Neural cell (in vitro differentiated cells): ENCODE results near the gene ZNF625. TPM values are rescaled to one million over a fixed set of nuclear protein-coding genes. Genes with fewer than 3 reads are reported as not detected.

Experiments used
- H2AFZ ChIP-seq: fragments of 200-600, 300-800 bp; sonication (generic), shearing (Covaris generic); 2 replicates; pipeline ENCODE4 v1.6.0; 2014; ENCODE audit warnings: low read depth, mild to moderate bottlenecking, antibody characterized with exemption, low read length, moderate library complexity
- H3F3A ChIP-seq: fragments of 200-600 bp; shearing (Covaris generic); 2 replicates; pipeline ENCODE4 v1.6.1; 2016; ENCODE audit warnings: mild to moderate bottlenecking, moderate library complexity, mixed read lengths, antibody characterized with exemption, low read length; ENCODE audit not compliant: insufficient read depth, poor library complexity, severe bottlenecking
- H3K27ac ChIP-seq: fragments of 200-600, 300-800 bp; sonication (generic), shearing (Covaris generic); 2 replicates; pipeline ENCODE4 v1.5.1; 2014; ENCODE audit warnings: mild to moderate bottlenecking, low read length, moderate library complexity
- H3K27me3 ChIP-seq: fragments of 300-800, 200-600 bp; sonication (generic), shearing (Covaris generic); 2 replicates; pipeline ENCODE4 v1.6.0; 2014; ENCODE audit warnings: mild to moderate bottlenecking, low read depth, low read length, moderate library complexity; ENCODE audit not compliant: insufficient read depth
- H3K36me3 ChIP-seq: fragments of 300-800, 200-600 bp; sonication (generic), shearing (Covaris generic); 2 replicates; pipeline ENCODE4 v1.5.1; 2014; ENCODE audit warnings: mild to moderate bottlenecking, antibody characterized with exemption, low read length, moderate library complexity; ENCODE audit not compliant: insufficient read depth
- H3K4me2 ChIP-seq: fragments of 300-800, 200-600 bp; sonication (generic), shearing (Covaris generic); 2 replicates; pipeline ENCODE4 v1.6.0; 2014; ENCODE audit warnings: mild to moderate bottlenecking, low read length
- H3K4me3 ChIP-seq: fragments of 300-800, 200-600 bp; sonication (generic), shearing (Covaris generic); 2 replicates; pipeline ENCODE4 v1.5.1; 2014; ENCODE audit warnings: mild to moderate bottlenecking, low read length, moderate library complexity
- H3K79me2 ChIP-seq: fragments of 200-600 bp; shearing (Covaris generic); replicated peaks from 2 replicates; pipeline ENCODE4 v1.6.0; 2014; ENCODE audit warnings: mild to moderate bottlenecking, low read length, moderate library complexity; ENCODE audit not compliant: insufficient read depth
- H3K9ac ChIP-seq: fragments of 300-800, 200-600 bp; sonication (generic), shearing (Covaris generic); 2 replicates; pipeline ENCODE4 v1.6.1; 2016; ENCODE audit warnings: mild to moderate bottlenecking, low read length, mixed read lengths
- H3K9me2 ChIP-seq: fragments of 200-600 bp; shearing (Covaris generic); 2 replicates; pipeline ENCODE4 v1.6.1; 2016; ENCODE audit warnings: mild to moderate bottlenecking, low read length, mixed read lengths; ENCODE audit not compliant: insufficient read depth
- H3K9me3 ChIP-seq: fragments of 200-600, 300-800 bp; sonication (generic), shearing (Covaris generic); 2 replicates; pipeline ENCODE4 v1.6.1; 2016; ENCODE audit warnings: mild to moderate bottlenecking, mixed run types, low read length, moderate library complexity, mixed read lengths
- H4K20me1 ChIP-seq: fragments of 200-600 bp; shearing (Covaris generic); 2 replicates; pipeline ENCODE4 v1.6.1; 2016; ENCODE audit warnings: mild to moderate bottlenecking, mixed run types; ENCODE audit not compliant: insufficient read depth
- EP300 ChIP-seq: fragments of 450-650 bp; conservative IDR thresholded peaks from 2 replicates; pipeline ENCODE4 v1.6.1; 2014; ENCODE audit warnings: antibody characterized with exemption, mild to moderate bottlenecking, moderate library complexity; ENCODE audit not compliant: poor library complexity, severe bottlenecking
- RAD21 ChIP-seq: fragments of 450-650 bp; conservative IDR thresholded peaks from 2 replicates; pipeline ENCODE4 v1.6.1; 2014; ENCODE audit warnings: antibody characterized with exemption, mild to moderate bottlenecking, moderate library complexity
- REST ChIP-seq: IDR thresholded peaks from 2 replicates; pipeline ENCODE4 v1.6.1; 2012; ENCODE audit warnings: borderline replicate concordance
- TAF1 ChIP-seq: IDR thresholded peaks from 2 replicates; pipeline ENCODE4 v1.6.1; 2012; ENCODE audit warnings: low read depth
- polyA plus RNA-seq: library from polyadenylated mRNA; depleted of rRNA; stranded (reverse); fragments of >200 nt; gene quantifications from 2 replicates; pipeline ENCODE4 v1.2.3, GENCODE V29; 2014
- small RNA-seq, 3 experiments: library from RNA; depleted of rRNA; stranded (forward); fragments of <200 nt; gene quantifications; one replicate each; pipeline ENCODE3, GENCODE V24; 2012

ZNF625 gene
- polyA plus RNA-seq, 1 donor from 2014 or later: 11.6 TPM

- no peaks in the 10 kb centered on the region for H3K27me3 ChIP-seq
- no peaks in the 10 kb centered on the region for H3K36me3 ChIP-seq
- no peak overlapping the region for H3K9ac ChIP-seq
- no peak for TF ChIP-seq REST
- no peak for TF ChIP-seq RAD21
- TF ChIP-seq EP300: no peak
- TF ChIP-seq TAF1: no peak
- no peak overlapping the region for H2AFZ ChIP-seq
- no peaks in the 10 kb centered on the region for H4K20me1 ChIP-seq
- no peaks in the 10 kb centered on the region for H3K79me2 ChIP-seq
- no peak overlapping the region for H3K4me2 ChIP-seq
- no peaks in the 10 kb centered on the region for H3F3A ChIP-seq
- H3K9me2 ChIP-seq: no peaks in the 10 kb centered on the region
- H3K9me3 ChIP-seq: no peaks in the 10 kb centered on the region
- no peak overlapping the region for H3K27ac ChIP-seq
- no peak overlapping the region for H3K4me3 ChIP-seq
These were observed 61.3 kb downstream of the ZNF625 start for GRCh38 chr19:12095111-12095790.

Small RNAs within 50 kb of the gene (small RNA-seq; reads per million reads assigned to genes)
- 0 reads per million in 3 experiments for gene RNA5SP467

Other genes with a start within 250 kb of the ZNF625 start
- 32.8 and 35.9 TPM in 2 replicates for gene ZNF700, start 231.6 kb downstream of the ZNF625 start, polyA plus RNA-seq
- 12.8 and 17.9 TPM in 2 replicates for gene ZNF763, start 191.7 kb downstream of the ZNF625 start, polyA plus RNA-seq
- 37.3 and 40.6 TPM in 2 replicates for gene ZNF433, start 121.1 kb downstream of the ZNF625 start, polyA plus RNA-seq
- 0.21 TPM in 1 of 2 replicates, not detected in the other for gene ZNF878, start 103.8 kb downstream of the ZNF625 start, polyA plus RNA-seq
- 11.1 and 15.1 TPM in 2 replicates for gene ZNF844, start 92.0 kb downstream of the ZNF625 start, polyA plus RNA-seq
- gene ZNF20, start 16.4 kb downstream of the ZNF625 start, polyA plus RNA-seq: 12.0 and 15.3 TPM in 2 replicates
- 14.2 and 16.2 TPM in 2 replicates for gene ZNF136, start 6.4 kb upstream of the ZNF625 start, polyA plus RNA-seq
- 14.7 and 19.2 TPM in 2 replicates for gene ZNF44, start 138.1 kb upstream of the ZNF625 start, polyA plus RNA-seq
- 1.7 and 3.6 TPM in 2 replicates for gene ZNF563, start 176.9 kb upstream of the ZNF625 start, polyA plus RNA-seq
- gene ZNF442, start 208.9 kb upstream of the ZNF625 start, polyA plus RNA-seq: 8.8 and 12.1 TPM in 2 replicates
- gene ZNF799, start 244.5 kb upstream of the ZNF625 start, polyA plus RNA-seq: 6.8 and 6.9 TPM in 2 replicates